ENCODE data around the gene OLAH. TPM values are rescaled to one million over a fixed set of nuclear protein-coding genes. Genes with fewer than 3 reads are reported as not detected.
A peak's percentile ranks its signal among the peaks of the same experiment; 100 is the strongest.

OLAH gene
- total RNA-seq, 4 donors from 2014 or later = 2.9 to 15.3 (median 6.7) TPM

DNA sequence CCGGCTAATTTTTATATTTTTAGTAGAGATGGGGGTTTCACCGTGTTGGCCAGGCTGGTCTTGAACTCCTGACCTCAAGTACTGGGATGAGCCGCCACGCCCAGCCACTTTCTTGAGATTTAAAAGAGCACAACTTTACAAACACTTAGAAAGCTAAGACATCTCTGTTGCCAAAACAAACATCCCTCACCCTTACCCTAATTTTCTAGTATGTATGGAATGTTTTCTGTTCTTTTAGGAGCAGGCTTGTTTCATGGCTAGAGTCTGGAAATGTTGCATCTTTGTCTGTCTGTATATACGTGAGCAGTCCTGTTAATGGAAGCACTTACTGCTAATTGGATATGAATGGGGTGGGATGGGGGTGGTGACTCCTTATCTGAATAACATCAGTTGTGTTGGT, 2.9 kb downstream of the OLAH start:
- Histone ChIP-seq H3K27ac (peak overlapping the region in 2 of 4 donors; percentile 55 to 82), H3K27me3 (no peaks in the 10 kb centered on the region), H3K36me3 (no peaks in the 10 kb centered on the region), H3K4me1 (peaks cover 0 to 15% (median 2%) of the 10 kb centered on the region in 4 donors), H3K4me3 (no peak overlapping the region), H3K9me3 (peaks cover 0 to 6% (median 0%) of the 10 kb centered on the region in 4 donors)
- DNase-seq (ENCODE audit: low spot score in 2 of 2) = no peak
- TF ChIP-seq POLR2A (IDR thresholded peaks at IDR 0.05) = no peak
- no peak for TF ChIP-seq EP300 (IDR thresholded peaks at IDR 0.05)
- TF ChIP-seq, protein P1, sequence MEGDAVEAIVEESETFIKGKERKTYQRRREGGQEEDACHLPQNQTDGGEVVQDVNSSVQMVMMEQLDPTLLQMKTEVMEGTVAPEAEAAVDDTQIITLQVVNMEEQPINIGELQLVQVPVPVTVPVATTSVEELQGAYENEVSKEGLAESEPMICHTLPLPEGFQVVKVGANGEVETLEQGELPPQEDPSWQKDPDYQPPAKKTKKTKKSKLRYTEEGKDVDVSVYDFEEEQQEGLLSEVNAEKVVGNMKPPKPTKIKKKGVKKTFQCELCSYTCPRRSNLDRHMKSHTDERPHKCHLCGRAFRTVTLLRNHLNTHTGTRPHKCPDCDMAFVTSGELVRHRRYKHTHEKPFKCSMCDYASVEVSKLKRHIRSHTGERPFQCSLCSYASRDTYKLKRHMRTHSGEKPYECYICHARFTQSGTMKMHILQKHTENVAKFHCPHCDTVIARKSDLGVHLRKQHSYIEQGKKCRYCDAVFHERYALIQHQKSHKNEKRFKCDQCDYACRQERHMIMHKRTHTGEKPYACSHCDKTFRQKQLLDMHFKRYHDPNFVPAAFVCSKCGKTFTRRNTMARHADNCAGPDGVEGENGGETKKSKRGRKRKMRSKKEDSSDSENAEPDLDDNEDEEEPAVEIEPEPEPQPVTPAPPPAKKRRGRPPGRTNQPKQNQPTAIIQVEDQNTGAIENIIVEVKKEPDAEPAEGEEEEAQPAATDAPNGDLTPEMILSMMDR (IDR thresholded peaks at IDR 0.05) = no peak
- WGBS, 2 donors = 38 to 40% methylated on average over 5 of the region's 5 CpGs

DNA sequence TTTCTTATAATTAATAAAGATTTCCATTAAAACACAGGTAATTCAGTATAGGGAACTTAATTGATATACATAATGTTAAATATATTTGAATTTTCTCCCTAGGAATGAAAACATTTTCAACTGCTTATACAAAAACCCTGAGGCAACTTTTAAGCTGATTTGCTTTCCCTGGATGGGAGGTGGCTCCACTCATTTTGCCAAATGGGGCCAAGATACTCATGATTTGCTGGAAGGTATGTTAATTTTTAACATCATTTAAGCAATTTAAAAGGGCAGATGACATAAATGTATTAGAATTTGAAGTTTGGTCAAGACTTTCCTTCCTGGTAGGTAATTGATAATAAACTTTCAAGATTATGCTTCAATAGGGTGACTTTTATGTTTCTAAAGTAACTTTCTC, 5.8 kb downstream of the OLAH start:
- H3K36me3 ChIP-seq = no peaks in the 10 kb centered on the region
- no peaks in the 10 kb centered on the region for H3K9me3 ChIP-seq
- TF ChIP-seq, protein P1 (IDR thresholded peaks at IDR 0.05) = no peak
- TF ChIP-seq EP300 (IDR thresholded peaks at IDR 0.05) (no peak), POLR2A (IDR thresholded peaks at IDR 0.05) (no peak)
- H3K4me1 ChIP-seq = peaks cover 0 to 15% (median 2%) of the 10 kb centered on the region in 4 donors
- no peak overlapping the region for H3K4me3 ChIP-seq
- DNase-seq (ENCODE audit: low spot score in 2 of 2) = no peak
- no peaks in the 10 kb centered on the region for H3K27me3 ChIP-seq
- H3K27ac ChIP-seq = no peak overlapping the region

DNA sequence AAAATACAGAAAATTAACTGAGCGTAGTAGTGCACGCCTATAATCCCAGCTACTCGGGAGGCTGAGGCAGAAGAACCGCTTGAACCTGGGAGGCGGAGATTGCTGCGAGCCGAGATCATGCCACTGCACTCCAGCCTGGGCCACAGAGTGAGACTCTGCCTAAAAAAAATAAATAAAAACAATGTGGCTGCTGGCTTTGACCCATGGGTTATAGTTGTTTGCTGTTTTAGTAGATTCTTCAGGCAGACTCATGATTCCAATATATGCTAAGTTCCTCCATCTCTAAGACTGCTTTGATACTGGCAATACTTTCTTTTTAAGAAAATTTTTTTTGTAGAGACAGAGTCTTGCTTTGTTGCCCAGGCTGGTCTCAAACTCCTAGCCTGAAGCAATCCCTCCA, 8.4 kb downstream of the OLAH start:
- no peak for DNase-seq (ENCODE audit: low spot score in 2 of 2)
- peaks cover 0 to 2% (median 0%) of the 10 kb centered on the region in 4 donors for H3K4me1 ChIP-seq

DNA sequence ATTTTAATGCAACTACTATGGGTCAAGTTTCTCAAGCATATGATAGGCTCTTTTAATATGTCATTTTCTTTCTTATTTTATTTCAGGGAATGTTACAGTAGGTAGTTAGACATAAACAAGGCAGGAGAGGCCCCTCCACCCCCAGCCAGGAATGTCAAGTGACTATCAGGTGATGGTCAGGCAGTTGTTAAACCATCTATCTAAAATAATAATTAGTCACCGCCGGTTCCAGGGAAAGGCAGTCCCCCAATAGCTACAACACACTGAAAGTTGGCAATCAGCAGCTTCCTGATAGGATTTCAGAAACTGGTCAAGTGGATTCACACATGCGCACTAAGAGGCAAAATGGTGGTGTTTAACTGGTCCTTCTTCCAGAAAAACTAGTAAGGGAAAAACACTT, 9.3 kb downstream of the OLAH start:
- no peaks in the 10 kb centered on the region for H3K27me3 ChIP-seq
- H3K4me1 ChIP-seq = no peaks in the 10 kb centered on the region
- no peak overlapping the region for H3K27ac ChIP-seq
- TF ChIP-seq EP300 (IDR thresholded peaks at IDR 0.05) (no peak), POLR2A (IDR thresholded peaks at IDR 0.05) (no peak)
- TF ChIP-seq, protein P1 (IDR thresholded peaks at IDR 0.05) = no peak
- WGBS, 2 donors = 91 to 92% methylated on average over 3 of the region's 3 CpGs
- DNase-seq (ENCODE audit: low spot score in 2 of 2) = no peak
- no peaks in the 10 kb centered on the region for H3K36me3 ChIP-seq
- H3K9me3 ChIP-seq = no peaks in the 10 kb centered on the region
- H3K4me3 ChIP-seq = no peak overlapping the region

More for the DNA sequence above, 8.4 kb downstream of the OLAH start:
- no peaks in the 10 kb centered on the region for H3K36me3 ChIP-seq
- H3K27me3 ChIP-seq = no peaks in the 10 kb centered on the region
- WGBS, 2 donors = 71 to 72% methylated on average over 7 of the region's 7 CpGs
- H3K4me3 ChIP-seq = no peak overlapping the region
- H3K27ac ChIP-seq = no peak overlapping the region
- TF ChIP-seq, protein P1 (IDR thresholded peaks at IDR 0.05) = no peak
- TF ChIP-seq POLR2A (IDR thresholded peaks at IDR 0.05) = no peak
- TF ChIP-seq EP300 (IDR thresholded peaks at IDR 0.05) = no peak
- no peaks in the 10 kb centered on the region for H3K9me3 ChIP-seq

DNA sequence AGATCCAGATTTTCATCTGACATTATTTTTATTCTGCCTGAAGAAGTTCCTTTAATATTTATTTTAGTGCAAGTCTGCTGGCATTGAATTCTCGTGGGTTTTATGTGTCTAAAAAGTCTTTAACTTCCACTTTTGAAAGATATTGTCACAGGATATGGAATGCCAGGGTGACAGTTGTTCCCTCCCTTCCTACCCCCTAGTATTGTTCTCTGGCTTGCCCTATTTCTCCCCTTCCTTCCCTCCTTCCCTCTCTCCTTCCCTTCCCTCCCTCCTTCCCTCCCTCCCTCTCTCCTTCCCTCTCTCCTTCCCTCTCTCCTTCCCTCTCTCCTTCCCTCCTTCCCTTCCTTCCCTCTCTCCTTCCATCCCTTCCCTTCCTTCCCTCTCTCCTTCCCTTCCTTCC, 14.9 kb downstream of the OLAH start:
- Histone ChIP-seq H3K36me3 (no peaks in the 10 kb centered on the region), H3K4me3 (no peak overlapping the region), H3K27me3 (no peaks in the 10 kb centered on the region), H3K27ac (no peak overlapping the region), H3K9me3 (peaks cover 0 to 21% (median 0%) of the 10 kb centered on the region in 4 donors), H3K4me1 (no peaks in the 10 kb centered on the region)
- TF ChIP-seq POLR2A (IDR thresholded peaks at IDR 0.05) (no peak), EP300 (IDR thresholded peaks at IDR 0.05) (no peak)
- TF ChIP-seq, protein P1 (IDR thresholded peaks at IDR 0.05) = no peak
- WGBS, 2 donors = 59 to 66% methylated on average over 1 of the region's 1 CpG
- DNase-seq (ENCODE audit: low spot score in 2 of 2) = no peak
